ENCODE results near the gene FRMD3.

GRCh38 chr9:83259558-83259957, 278.6 kb downstream of the FRMD3 start:
- TF ChIP-seq CTCF (IDR thresholded peaks at IDR 0.05) (no peak), EP300 (IDR thresholded peaks at IDR 0.05) (no peak)
